H1 (cell line): ENCODE results near the gene KLK8. TPM values are rescaled to one million over a fixed set of nuclear protein-coding genes. Genes with fewer than 3 reads are reported as not detected.

ENCODE experiments used
- CTCF ChIA-PET: fragments of 300-600 bp; sonication (Branson Sonifier 250); formaldehyde crosslinking; loops from one replicate; lab custom pipeline; 2021; ENCODE audit not compliant: partially characterized antibody; lab: Charles Lee
- POLR2A ChIA-PET: fragments of 300-600 bp; sonication (Branson Sonifier 250); formaldehyde crosslinking; loops from one replicate; lab custom pipeline; 2021; ENCODE audit warnings: inconsistent platforms; ENCODE audit not compliant: partially characterized antibody; lab: Charles Lee
- DNase-seq, 2 experiments: peaks; one replicate each; pipeline versions ENCODE4 v3.0.0 to v3.0.0-alpha.2; 2010 to 2022; ENCODE audit warnings: low spot score in 2 of 2, low read depth in 1 of 2, mixed read lengths in 1 of 2
- FAIRE-seq: peaks from 2 replicates; lab custom pipeline; 2011; peaks lifted over from hg19 to GRCh38; lab: Jason Lieb, UNC
- H2AFZ ChIP-seq: 2 replicates; pipeline ENCODE4 v1.8.1; 2012; ENCODE audit warnings: low read length, inconsistent platforms
- H2AK5ac ChIP-seq: 2 replicates; pipeline ENCODE4 v1.6.1; 2013; ENCODE audit warnings: low read depth, low read length
- H2BK120ac ChIP-seq: replicated peaks from 2 replicates; pipeline ENCODE3; 2013; ENCODE audit warnings: low read depth, low read length, inconsistent platforms
- H2BK12ac ChIP-seq: 2 replicates; pipeline ENCODE4 v1.6.1; 2013; ENCODE audit warnings: low read depth, low read length
- H2BK15ac ChIP-seq: 2 replicates; pipeline ENCODE4 v1.6.1; 2013; ENCODE audit warnings: low read length
- H2BK20ac ChIP-seq: 2 replicates; pipeline ENCODE4 v1.6.1; 2013; ENCODE audit warnings: low read length
- H2BK5ac ChIP-seq: 2 replicates; pipeline ENCODE4 v1.6.1; 2013; ENCODE audit warnings: low read depth, low read length
- H3K14ac ChIP-seq: 2 replicates; pipeline ENCODE4 v1.6.1; 2013; ENCODE audit warnings: inconsistent platforms; ENCODE audit not compliant: insufficient read length
- H3K18ac ChIP-seq: 2 replicates; pipeline ENCODE4 v1.6.1; 2013; ENCODE audit warnings: low read length; ENCODE audit errors: extremely low read depth
- H3K23ac ChIP-seq: 2 replicates; pipeline ENCODE4 v1.6.1; 2013; ENCODE audit warnings: inconsistent platforms; ENCODE audit not compliant: insufficient read length
- H3K23me2 ChIP-seq: 2 replicates; pipeline ENCODE4 v1.6.1; 2013; ENCODE audit warnings: low read depth, low read length
- H3K27ac ChIP-seq: 2 replicates; pipeline ENCODE4 v1.6.1; 2011; ENCODE audit warnings: low read depth, low read length, inconsistent platforms
- H3K27me3 ChIP-seq, 4 experiments: replicated peaks in 1 of 4; 1 replicate in 1 of 4; 2 replicates in 3 of 4; pipeline versions ENCODE4 v1.6.1 to v1.8.1; 2011 to 2013; ENCODE audit warnings: low read length in 3 of 4, mild to moderate bottlenecking in 3 of 4, inconsistent platforms in 2 of 4, mixed read lengths in 2 of 4, moderate library complexity in 1 of 4; ENCODE audit not compliant: control insufficient read depth in 3 of 4, insufficient read depth in 3 of 4; ENCODE audit errors: extremely low read depth in 1 of 4
- H3K36me3 ChIP-seq, 4 experiments: 2 replicates each; pipeline versions ENCODE4 v1.6.1 to v1.8.1; 2011 to 2013; ENCODE audit warnings: mild to moderate bottlenecking in 4 of 4, low read length in 3 of 4, moderate library complexity in 2 of 4, control low read depth in 1 of 4, inconsistent platforms in 1 of 4; ENCODE audit not compliant: insufficient read depth in 4 of 4, control insufficient read depth in 2 of 4
- H3K4ac ChIP-seq: replicated peaks from 2 replicates; pipeline ENCODE3; 2013; ENCODE audit warnings: low read length, low read depth, mixed read lengths, inconsistent platforms; ENCODE audit not compliant: insufficient read length
- H3K4me1 ChIP-seq, 4 experiments: replicated peaks in 1 of 4; 1 replicate in 1 of 4; 2 replicates in 3 of 4; pipeline versions ENCODE4 v1.6.1 to v1.8.1; 2011 to 2013; ENCODE audit warnings: low read length in 3 of 4, inconsistent platforms in 2 of 4, mixed read lengths in 1 of 4; ENCODE audit not compliant: insufficient read depth in 4 of 4, control insufficient read depth in 3 of 4
- H3K4me2 ChIP-seq, 2 experiments: 2 replicates each; pipeline versions ENCODE4 v1.6.1 to v1.8.1; 2011 to 2013; ENCODE audit warnings: low read depth in 2 of 2, low read length in 2 of 2, control low read depth in 1 of 2, inconsistent platforms in 1 of 2, mild to moderate bottlenecking in 1 of 2; ENCODE audit not compliant: insufficient read depth in 1 of 2
- H3K4me3 ChIP-seq, 4 experiments: fragments of 200-600, 300-600 bp in 1 of 4; sonication (generic), shearing (Covaris generic), sonication (Bioruptor Twin) in 1 of 4; 2 replicates each; pipeline versions ENCODE4 v1.5.1 to v1.8.1; 2011 to 2016; ENCODE audit warnings: low read length in 4 of 4, low read depth in 3 of 4, control low read depth in 2 of 4, inconsistent platforms in 2 of 4, mild to moderate bottlenecking in 2 of 4, mixed read lengths in 1 of 4, moderate library complexity in 1 of 4; ENCODE audit not compliant: insufficient read depth in 2 of 4; ENCODE audit errors: extremely low read depth in 1 of 4
- H3K56ac ChIP-seq: replicated peaks from 2 replicates; pipeline ENCODE3; 2013; ENCODE audit warnings: low read depth, mild to moderate bottlenecking, mixed read lengths, low read length, inconsistent platforms; ENCODE audit not compliant: insufficient read length
- H3K79me1 ChIP-seq: 2 replicates; pipeline ENCODE4 v1.6.1; 2013; ENCODE audit warnings: low read depth, low read length, control low read depth
- H3K79me2 ChIP-seq, 2 experiments: 2 replicates each; pipeline versions ENCODE4 v1.6.1 to v1.8.1; 2012 to 2013; ENCODE audit warnings: low read length in 2 of 2, mild to moderate bottlenecking in 2 of 2, inconsistent platforms in 1 of 2; ENCODE audit not compliant: insufficient read depth in 2 of 2, control insufficient read depth in 1 of 2
- H3K9ac ChIP-seq, 4 experiments: replicated peaks in 1 of 4; 1 replicate in 1 of 4; 2 replicates in 3 of 4; pipeline versions ENCODE4 v1.6.1 to v1.8.1; 2011 to 2013; ENCODE audit warnings: low read depth in 3 of 4, low read length in 3 of 4, control low read depth in 2 of 4, mild to moderate bottlenecking in 2 of 4, moderate library complexity in 2 of 4, inconsistent platforms in 1 of 4; ENCODE audit errors: extremely low read depth in 1 of 4
- H3K9me3 ChIP-seq, 2 experiments: 2 replicates each; pipeline versions ENCODE4 v1.6.1 to v1.8.1; 2012 to 2013; ENCODE audit warnings: mild to moderate bottlenecking in 2 of 2, moderate library complexity in 2 of 2, control low read depth in 1 of 2, inconsistent platforms in 1 of 2, low read depth in 1 of 2, low read length in 1 of 2, mixed read lengths in 1 of 2; ENCODE audit not compliant: insufficient read depth in 2 of 2
- H4K20me1 ChIP-seq, 2 experiments: replicated peaks in 1 of 2; 2 replicates each; pipeline versions ENCODE3 to v1.8.1; 2011 to 2013; ENCODE audit warnings: inconsistent platforms in 2 of 2, low read length in 2 of 2, mild to moderate bottlenecking in 1 of 2; ENCODE audit not compliant: insufficient read depth in 2 of 2, control insufficient read depth in 1 of 2
- H4K5ac ChIP-seq: 2 replicates; pipeline ENCODE4 v1.6.1; 2013; ENCODE audit warnings: low read length, low read depth, mixed read lengths, inconsistent platforms; ENCODE audit not compliant: insufficient read length
- H4K8ac ChIP-seq: 2 replicates; pipeline ENCODE4 v1.8.0; 2013; ENCODE audit warnings: mild to moderate bottlenecking, moderate library complexity, low read length, inconsistent platforms; ENCODE audit not compliant: insufficient read depth; ENCODE audit errors: extremely low read depth
- H4K91ac ChIP-seq: replicated peaks from 2 replicates; pipeline ENCODE3; 2013; ENCODE audit warnings: low read length, mixed read lengths, inconsistent platforms; ENCODE audit not compliant: insufficient read length
- BACH1 ChIP-seq: IDR thresholded peaks from 2 replicates; pipeline ENCODE4 v1.6.1; 2012; ENCODE audit warnings: low read length, improper control_type of control experiment
- CHD2 ChIP-seq: IDR thresholded peaks from 2 replicates; pipeline ENCODE4 v1.6.1; 2012; ENCODE audit warnings: low read length, improper control_type of control experiment
- CTCF ChIP-seq, 3 experiments: IDR thresholded peaks; 1 replicate in 2 of 3; 2 replicates in 1 of 3; pipeline versions ENCODE4 v1.5.1 to v1.6.1; 2011; ENCODE audit warnings: low read length in 3 of 3, mild to moderate bottlenecking in 3 of 3, inconsistent platforms in 2 of 3, low read depth in 1 of 3, moderate library complexity in 1 of 3; ENCODE audit not compliant: insufficient read depth in 1 of 3; ENCODE audit errors: control extremely low read depth in 1 of 3
- GABPA ChIP-seq: IDR thresholded peaks from 2 replicates; pipeline ENCODE4 v1.6.1; 2011; ENCODE audit warnings: mild to moderate bottlenecking, low read length, moderate library complexity, borderline replicate concordance; ENCODE audit not compliant: insufficient read depth
- KDM1A ChIP-seq: fragments of 200-600, 300-600 bp; sonication (generic); IDR thresholded peaks from 2 replicates; pipeline ENCODE4 v1.7.1; 2016; ENCODE audit warnings: mild to moderate bottlenecking, low read length, borderline replicate concordance
- NANOG ChIP-seq: IDR thresholded peaks from 2 replicates; pipeline ENCODE4 v1.6.1; 2011; ENCODE audit warnings: low read length, low read depth, mild to moderate bottlenecking, inconsistent platforms; ENCODE audit not compliant: insufficient read depth, poor library complexity, severe bottlenecking
- SIX5 ChIP-seq: IDR thresholded peaks from 2 replicates; pipeline ENCODE4 v1.6.1; 2011; ENCODE audit warnings: mild to moderate bottlenecking, low read depth, low read length
- ZNF274 ChIP-seq: IDR thresholded peaks from 2 replicates; pipeline ENCODE4 v1.7.0; 2012; ENCODE audit warnings: low read length, borderline replicate concordance; ENCODE audit errors: extremely low read depth
- WGBS, 2 experiments: shearing (Covaris generic) in 1 of 2; methylation state at CpG; one replicate each; pipeline versions ENCODE4 v1.1.6 to v1.1.7; 2013 to 2015; ENCODE audit warnings: low lambda C conversion rate in 2 of 2, mixed read lengths in 2 of 2, inconsistent platforms in 1 of 2, low coverage in 1 of 2, missing lambda C conversion rate in 1 of 2; ENCODE audit not compliant: insufficient replicate concordance in 2 of 2, insufficient coverage in 1 of 2, insufficient read length in 1 of 2; ENCODE audit errors: extremely low coverage in 1 of 2, missing lambda C conversion rate in 1 of 2; 5-methylcytosine and 5-hydroxymethylcytosine counted together
- polyA plus RNA-seq, 7 experiments: library from polyadenylated mRNA; depleted of rRNA in 3 of 7; stranded (reverse) in 5 of 7; unstranded in 2 of 7; fragments of >200 nt in 5 of 7; fragments of 200-250 nt in 2 of 7; gene quantifications; 1 replicate in 5 of 7; 2 replicates in 1 of 7; 4 replicates in 1 of 7; pipeline versions ENCODE4 v1.2.1 to v1.2.3, GENCODE V29; 2011 to 2013; ENCODE audit warnings: missing spikeins in 2 of 7, mixed read lengths in 2 of 7
- total RNA-seq: library from RNA; stranded (reverse); fragmentation: NEBNext Ultra II Directional; extraction: Animal tissue kit (Norgen Biotek cat#: 25700); gene quantifications from 2 replicates; pipeline ENCODE4 v1.2.1, GENCODE V29; 2021

KLK8 gene
- total and polyA plus RNA-seq, 2 of the 8 experiments (the other 6 are each of a cell fraction or from before 2014, with no cell fraction given), result 2.9 to 3.6 TPM

- Histone ChIP-seq H2BK5ac (no peak overlapping the region), H2AK5ac (no peak overlapping the region), H3K14ac (no peak overlapping the region), H3K4ac (no peak overlapping the region), H3K4me1 (peaks cover 3 to 29% (median 15%) of the 10 kb centered on the region in 4 experiments; a peak in 6 of 7 replicates), H4K5ac (no peak overlapping the region), H3K79me2 (no peaks in the 10 kb centered on the region), H3K4me2 (peak overlapping the region; percentile 22 to 44; a peak in 2 of 4 replicates), H4K91ac (peak overlapping the region; percentile 23), H3K23me2 (no peaks in the 10 kb centered on the region), H3K23ac (no peak overlapping the region), H4K20me1 (no peaks in the 10 kb centered on the region), H3K36me3 (0 out of 8 replicates have a peak, but pooled peaks cover 0 to 3% (median 0%) of the 10 kb centered on the region in 4 experiments), H2BK20ac (no peak overlapping the region), H3K4me3 (no peak overlapping the region), H3K56ac (no peak overlapping the region), H4K8ac (no peak overlapping the region), H2AFZ (no peak overlapping the region), H2BK12ac (peak overlapping the region; percentile 35; the same call in 1 of the 2 replicates), H2BK120ac (no peak overlapping the region), H3K27ac (no peak overlapping the region), H3K79me1 (no peaks in the 10 kb centered on the region), H3K9me3 (no peaks in the 10 kb centered on the region), H3K9ac (no peak overlapping the region), H2BK15ac (no peak overlapping the region; the same call in 1 of the 2 replicates), H3K18ac (no peak overlapping the region), H3K27me3 (peaks cover 0 to under 1% (median 0%) of the 10 kb centered on the region in 4 experiments; a peak in 1 of 7 replicates)
- no peak for DNase-seq
- TF ChIP-seq NANOG, result no peak
- TF ChIP-seq CTCF (IDR thresholded peaks at IDR 0.05; ENCODE audit: control extremely low read depth in 1 of 3, insufficient read depth in 1 of 3, low read depth in 1 of 3, low read length in 3 of 3), result no peak
- no peak for TF ChIP-seq KDM1A
- no peak for TF ChIP-seq SIX5
- no peak for TF ChIP-seq CHD2
- TF ChIP-seq BACH1, result no peak
- TF ChIP-seq GABPA, result no peak
- no peak for TF ChIP-seq ZNF274
- POLR2A ChIA-PET, result no interaction called here
- CTCF ChIA-PET, result no interaction called here
- WGBS, 2 experiments, result 50% methylated on average over 8 of the region's 8 CpGs; no CpG with 5 or more reads in 1 of the 2 experiments
- FAIRE-seq, result no peak
Observed at GRCh38 chr19:50975766-50976165, 25.6 kb downstream of the KLK8 start.
